Measurements from ENCODE around the gene PRCD. TPM values are rescaled to one million over a fixed set of nuclear protein-coding genes. Genes with fewer than 3 reads are reported as not detected.

Gene PRCD
- total RNA-seq, 1 donor from 2014 or later, result 0.54 TPM

DNA sequence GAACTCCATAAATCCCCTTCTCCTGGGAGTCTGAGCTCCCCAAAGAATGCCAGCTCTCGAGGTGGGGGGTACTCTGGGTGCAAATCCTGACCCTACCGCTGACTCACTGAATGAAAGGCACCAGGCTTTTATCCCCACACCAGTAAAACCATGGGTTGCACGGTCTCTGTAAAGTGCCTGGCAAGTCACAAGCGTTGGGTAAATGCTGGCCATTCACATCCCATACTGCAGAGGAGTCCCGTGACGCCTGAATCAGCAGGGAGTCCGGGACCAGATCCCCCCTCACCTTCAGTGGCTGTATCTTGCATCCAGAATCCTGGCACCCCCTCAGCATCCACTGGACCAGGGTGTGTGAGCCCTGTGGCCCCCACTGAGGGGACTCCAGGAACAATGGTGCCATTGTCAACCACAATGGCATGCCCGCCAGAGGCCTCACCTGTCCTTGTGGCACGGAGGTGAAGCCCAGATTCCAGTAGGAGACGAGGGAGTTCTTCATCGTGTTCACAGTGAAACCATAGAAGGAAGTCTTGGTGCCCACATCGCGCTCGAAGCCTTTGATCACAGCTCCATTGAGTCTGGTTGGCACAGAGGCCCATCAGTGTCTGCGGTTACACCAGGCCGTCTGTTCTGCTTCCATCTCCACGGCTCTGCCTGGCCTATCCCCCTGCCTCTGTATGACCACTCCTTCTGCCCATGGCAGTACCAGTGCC is 32.5 kb downstream of the PRCD start:
- DNase-seq (ENCODE audit: low spot score), result no peak
- Mint-ChIP-seq H3K9me3 (ENCODE audit: unreplicated experiment) (no peaks in the 10 kb centered on the region), H3K27me3 (ENCODE audit: unreplicated experiment) (peaks cover 11% of the 10 kb centered on the region), H3K4me3 (ENCODE audit: unreplicated experiment) (no peak overlapping the region), H3K36me3 (ENCODE audit: low read depth, unreplicated experiment) (peaks cover 4% of the 10 kb centered on the region), H3K27ac (ENCODE audit: unreplicated experiment) (no peak overlapping the region), H3K4me1 (ENCODE audit: unreplicated experiment) (peaks cover 4% of the 10 kb centered on the region)
- TF ChIP-seq CTCF (IDR thresholded peaks at IDR 0.05; ENCODE audit: unreplicated experiment), result no peak

DNA sequence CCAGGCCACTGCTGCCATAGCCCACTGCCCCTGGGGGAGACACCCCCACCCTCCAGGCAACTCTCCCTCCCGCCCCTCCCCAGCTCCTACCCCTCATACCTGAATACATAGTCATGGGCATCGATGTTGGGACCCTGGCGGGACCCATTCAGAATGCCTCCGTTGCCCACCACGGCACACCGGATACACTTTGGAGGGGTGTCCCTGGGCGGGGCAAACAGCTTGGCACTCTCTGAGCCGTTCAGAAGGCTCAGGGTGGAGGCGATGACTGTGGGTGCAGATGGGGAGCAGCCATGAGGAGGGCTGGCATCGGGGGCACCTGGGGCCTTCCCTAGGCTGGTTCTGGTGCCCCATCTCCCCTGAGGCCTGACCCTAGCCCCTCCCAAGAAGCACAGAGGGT is 33.3 kb downstream of the PRCD start:
- Mint-ChIP-seq H3K27ac (ENCODE audit: unreplicated experiment) (no peak overlapping the region), H3K27me3 (ENCODE audit: unreplicated experiment) (peaks cover 12% of the 10 kb centered on the region), H3K4me3 (ENCODE audit: unreplicated experiment) (no peak overlapping the region), H3K4me1 (ENCODE audit: unreplicated experiment) (peaks cover 4% of the 10 kb centered on the region), H3K36me3 (ENCODE audit: low read depth, unreplicated experiment) (peaks cover 4% of the 10 kb centered on the region), H3K9me3 (ENCODE audit: unreplicated experiment) (no peaks in the 10 kb centered on the region)
- no peak for DNase-seq (ENCODE audit: low spot score)
- TF ChIP-seq CTCF (IDR thresholded peaks at IDR 0.05; ENCODE audit: unreplicated experiment), result no peak

DNA sequence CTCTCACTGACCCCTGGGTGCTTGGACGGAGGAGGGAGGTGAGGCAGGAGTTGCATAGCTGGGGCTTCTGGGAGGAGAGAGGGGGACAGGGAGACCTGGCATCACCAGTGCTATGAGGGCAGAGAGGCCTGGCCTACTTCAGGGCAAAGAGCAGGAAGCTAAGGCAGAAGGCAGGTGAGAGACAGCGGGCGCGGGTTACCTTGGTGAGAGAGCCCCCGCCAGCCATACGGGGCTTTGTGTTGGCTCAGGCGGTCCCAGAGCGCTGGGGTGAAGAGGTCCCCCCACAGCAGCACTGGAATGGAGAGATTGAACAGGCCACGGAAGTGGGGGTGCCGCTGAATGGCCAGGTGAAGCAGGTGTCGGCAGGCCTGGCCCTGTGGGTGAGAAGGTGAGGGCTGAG is 34.3 kb downstream of the PRCD start:
- no peak overlapping the region for H3K27ac Mint-ChIP-seq (ENCODE audit: unreplicated experiment)
- no peak for TF ChIP-seq CTCF (IDR thresholded peaks at IDR 0.05; ENCODE audit: unreplicated experiment)
- no peak for DNase-seq (ENCODE audit: low spot score)
- H3K36me3 Mint-ChIP-seq (ENCODE audit: low read depth, unreplicated experiment), result peaks cover 4% of the 10 kb centered on the region
- H3K9me3 Mint-ChIP-seq (ENCODE audit: unreplicated experiment), result no peaks in the 10 kb centered on the region
- no peaks in the 10 kb centered on the region for H3K4me1 Mint-ChIP-seq (ENCODE audit: unreplicated experiment)
- peaks cover 14% of the 10 kb centered on the region for H3K27me3 Mint-ChIP-seq (ENCODE audit: unreplicated experiment)
- H3K4me3 Mint-ChIP-seq (ENCODE audit: unreplicated experiment), result no peak overlapping the region

DNA sequence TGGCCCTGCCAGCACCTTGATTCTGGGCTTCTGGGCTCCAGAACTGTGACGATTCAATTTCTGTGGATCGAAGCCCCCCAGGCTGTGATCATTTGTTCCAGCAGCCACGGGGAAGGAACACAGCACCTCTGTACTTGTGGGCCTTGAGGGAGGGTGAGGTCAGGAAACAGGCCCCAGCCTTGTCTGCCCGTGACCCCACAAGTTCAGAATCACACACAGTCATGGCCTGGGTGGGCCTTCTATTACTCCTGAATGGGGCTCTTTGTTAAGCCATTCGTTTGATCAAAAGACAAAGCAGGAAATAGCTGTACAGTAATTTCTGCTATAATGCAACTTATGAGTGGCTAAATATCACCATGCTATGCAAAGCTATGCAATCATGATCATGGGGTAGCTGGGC is 35.7 kb downstream of the PRCD start:
- Mint-ChIP-seq H3K4me3 (ENCODE audit: unreplicated experiment) (no peak overlapping the region), H3K27ac (ENCODE audit: unreplicated experiment) (no peak overlapping the region)
- no peak for TF ChIP-seq CTCF (IDR thresholded peaks at IDR 0.05; ENCODE audit: unreplicated experiment)

DNA sequence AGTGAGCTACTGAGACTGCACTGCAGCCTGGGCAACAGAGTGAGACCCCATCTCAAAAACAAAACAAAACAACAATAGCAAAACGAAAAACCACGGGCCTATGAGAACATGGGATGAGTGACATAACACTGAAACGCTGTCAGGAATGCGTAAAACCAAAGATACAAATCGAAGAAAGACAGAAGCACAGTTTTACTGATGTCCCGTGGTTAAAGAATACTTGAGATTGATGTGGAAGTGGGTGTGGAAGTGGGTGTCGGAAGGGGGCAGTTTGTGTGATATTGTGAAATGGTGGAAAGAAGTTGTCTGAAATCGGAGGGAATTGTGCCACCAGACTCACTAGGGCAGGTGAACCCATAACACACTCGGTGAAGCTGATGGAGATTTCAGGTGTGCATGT is 36.3 kb downstream of the PRCD start:
- DNase-seq (ENCODE audit: low spot score), result no peak
- Mint-ChIP-seq H3K27ac (ENCODE audit: unreplicated experiment) (no peak overlapping the region), H3K4me1 (ENCODE audit: unreplicated experiment) (no peaks in the 10 kb centered on the region), H3K27me3 (ENCODE audit: unreplicated experiment) (peaks cover 14% of the 10 kb centered on the region), H3K36me3 (ENCODE audit: low read depth, unreplicated experiment) (peaks cover 4% of the 10 kb centered on the region), H3K4me3 (ENCODE audit: unreplicated experiment) (no peak overlapping the region), H3K9me3 (ENCODE audit: unreplicated experiment) (no peaks in the 10 kb centered on the region)
- no peak for TF ChIP-seq CTCF (IDR thresholded peaks at IDR 0.05; ENCODE audit: unreplicated experiment)

More for the DNA sequence above, 35.7 kb downstream of the PRCD start:
- H3K27me3 Mint-ChIP-seq (ENCODE audit: unreplicated experiment), result peaks cover 14% of the 10 kb centered on the region
- DNase-seq (ENCODE audit: low spot score), result no peak
- H3K4me1 Mint-ChIP-seq (ENCODE audit: unreplicated experiment), result no peaks in the 10 kb centered on the region
- H3K9me3 Mint-ChIP-seq (ENCODE audit: unreplicated experiment), result no peaks in the 10 kb centered on the region
- peaks cover 4% of the 10 kb centered on the region for H3K36me3 Mint-ChIP-seq (ENCODE audit: low read depth, unreplicated experiment)

Measured in endothelial cell (in vitro differentiated cells).